HG02610 (cell line): ENCODE data around the gene CHURC1.

Source experiments
- ATAC-seq: cut with Tn5 transposase; IDR thresholded peaks from one replicate; pipeline ENCODE4 v1.9.1; 2021; ENCODE audit warnings: mild to moderate bottlenecking, moderate library complexity; ENCODE audit not compliant: unreplicated experiment

CHURC1 gene

GRCh38 chr14:64914237-64915028, at the start of gene CHURC1:
CHURC1 (plus strand) TSS chr14:64914455; CDS start chr14:64914496, 41 bp downstream.
- ATAC-seq, result peak; percentile 97

GRCh38 chr14:64865109-64865508, 49.1 kb upstream of the CHURC1 start:
- ATAC-seq, result no peak

GRCh38 chr14:64865992-64866391, 48.3 kb upstream of the CHURC1 start:
- no peak for ATAC-seq

GRCh38 chr14:64867182-64867581, 47.1 kb upstream of the CHURC1 start:
- ATAC-seq, result no peak

GRCh38 chr14:64868379-64868778, 45.9 kb upstream of the CHURC1 start:
- no peak for ATAC-seq

- no peak for ATAC-seq
These were observed 45.4 kb upstream of the CHURC1 start for GRCh38 chr14:64868841-64869240.

- no peak for ATAC-seq
These were observed 44.1 kb upstream of the CHURC1 start for GRCh38 chr14:64870160-64870559.

- no peak for ATAC-seq
These were observed 42.9 kb upstream of the CHURC1 start for GRCh38 chr14:64871344-64871743.

GRCh38 chr14:64873506-64874219, 40.6 kb upstream of the CHURC1 start:
- ATAC-seq, result no peak

GRCh38 chr14:64875350-64875749, 38.9 kb upstream of the CHURC1 start:
- no peak for ATAC-seq

GRCh38 chr14:64877846-64878245, 36.4 kb upstream of the CHURC1 start:
- no peak for ATAC-seq

GRCh38 chr14:64878837-64879634, 35.2 kb upstream of the CHURC1 start:
- ATAC-seq, result no peak

- ATAC-seq, result no peak
These were observed 34.5 kb upstream of the CHURC1 start, which contains the start of gene SPTB for GRCh38 chr14:64879635-64880220. SPTB (minus strand) TSS chr14:64879907; CDS start chr14:64823094, 56,813 bp downstream.

- no peak for ATAC-seq
These were observed 33.8 kb upstream of the CHURC1 start for GRCh38 chr14:64880221-64881121.

GRCh38 chr14:64885559-64885958, 28.7 kb upstream of the CHURC1 start:
- ATAC-seq, result no peak

GRCh38 chr14:64889352-64889751, 24.9 kb upstream of the CHURC1 start:
- no peak for ATAC-seq

- ATAC-seq, result no peak
These were observed 22.9 kb upstream of the CHURC1 start for GRCh38 chr14:64891173-64891838.

GRCh38 chr14:64891839-64892375, 22.3 kb upstream of the CHURC1 start:
- ATAC-seq, result peak; percentile 58

GRCh38 chr14:64899958-64900357, 14.3 kb upstream of the CHURC1 start:
- no peak for ATAC-seq
